GM18867 (cell line): Measurements from ENCODE around the gene LGALS4.
"Not testable (repeated sequence)": the region's sequence is repeated elsewhere in the genome, so short reads cannot be mapped to it uniquely, and the experiment has no call there.

Experiments
- ATAC-seq: cut with Tn5 transposase; IDR thresholded peaks from one replicate; pipeline ENCODE4 v1.9.1; 2021; ENCODE audit warnings: mild to moderate bottlenecking, moderate library complexity; ENCODE audit not compliant: unreplicated experiment

Gene LGALS4

DNA sequence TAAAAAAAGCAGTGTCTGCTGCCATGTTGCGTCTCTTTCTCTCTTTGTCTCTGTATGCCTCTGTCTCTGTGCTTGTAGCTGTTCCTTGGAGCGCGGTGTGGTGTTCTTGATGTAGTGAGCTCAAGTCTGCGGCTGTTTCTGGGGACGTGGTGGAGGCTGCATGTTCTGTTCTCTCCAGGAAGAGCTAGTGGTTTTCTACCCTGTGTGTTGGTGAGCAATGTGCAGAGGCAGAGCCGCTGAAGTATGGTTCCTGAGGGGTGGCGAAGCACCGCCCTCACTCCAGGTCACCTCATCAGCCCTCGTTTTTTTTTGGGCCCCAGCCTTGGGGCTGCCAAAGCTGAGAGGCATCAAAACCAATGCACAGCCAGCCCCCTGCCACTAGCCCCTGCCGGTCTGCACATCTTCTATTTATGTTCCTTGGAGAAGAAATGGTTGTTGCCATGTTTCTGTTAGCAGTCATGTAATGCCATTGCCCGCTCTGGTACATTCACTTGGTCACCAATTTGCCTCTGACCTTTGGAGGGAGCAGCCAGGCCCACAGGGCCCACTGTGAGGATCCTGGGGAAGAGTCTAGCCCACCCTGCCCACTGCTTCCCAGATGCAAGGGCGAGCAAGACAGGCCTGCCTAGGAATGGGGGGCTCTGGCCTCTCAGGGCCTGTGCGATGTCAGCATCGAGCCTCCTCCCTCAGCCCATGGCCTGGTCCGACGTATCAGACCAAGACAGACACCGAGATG lies 29.9 kb upstream of the LGALS4 start:
- no peak for ATAC-seq

DNA sequence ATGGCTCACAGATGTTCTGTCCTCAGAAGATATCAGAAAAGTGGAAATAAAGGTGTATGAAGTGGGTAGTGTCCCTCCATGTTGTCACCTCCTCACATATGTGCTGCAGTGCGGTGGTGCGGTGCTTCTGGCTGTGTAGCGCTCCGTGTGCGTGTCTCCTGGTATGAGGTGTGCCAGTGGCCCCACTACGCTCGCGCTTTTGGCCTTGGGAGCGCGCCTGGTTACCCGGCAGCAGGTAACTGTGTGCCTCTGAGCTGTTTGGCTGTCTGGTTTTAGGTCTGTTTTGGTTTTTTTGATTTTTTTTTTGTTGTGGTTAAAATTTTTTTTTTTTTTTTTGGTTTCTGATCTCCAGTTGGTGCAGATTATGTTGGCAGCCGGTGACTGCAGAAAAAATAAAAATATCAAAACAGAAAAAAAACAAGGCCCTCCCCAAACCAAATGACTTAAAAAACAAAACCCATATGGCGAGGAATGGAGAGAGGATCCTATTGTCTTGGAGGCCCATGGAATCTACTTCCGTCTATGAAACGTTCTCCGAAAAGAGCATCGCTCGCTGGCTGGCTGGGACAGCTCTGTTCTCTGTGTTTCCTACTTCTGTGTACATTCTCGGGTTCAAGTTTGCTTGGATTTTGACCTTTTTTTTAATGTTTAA lies 29.2 kb upstream of the LGALS4 start:
- no peak for ATAC-seq

DNA sequence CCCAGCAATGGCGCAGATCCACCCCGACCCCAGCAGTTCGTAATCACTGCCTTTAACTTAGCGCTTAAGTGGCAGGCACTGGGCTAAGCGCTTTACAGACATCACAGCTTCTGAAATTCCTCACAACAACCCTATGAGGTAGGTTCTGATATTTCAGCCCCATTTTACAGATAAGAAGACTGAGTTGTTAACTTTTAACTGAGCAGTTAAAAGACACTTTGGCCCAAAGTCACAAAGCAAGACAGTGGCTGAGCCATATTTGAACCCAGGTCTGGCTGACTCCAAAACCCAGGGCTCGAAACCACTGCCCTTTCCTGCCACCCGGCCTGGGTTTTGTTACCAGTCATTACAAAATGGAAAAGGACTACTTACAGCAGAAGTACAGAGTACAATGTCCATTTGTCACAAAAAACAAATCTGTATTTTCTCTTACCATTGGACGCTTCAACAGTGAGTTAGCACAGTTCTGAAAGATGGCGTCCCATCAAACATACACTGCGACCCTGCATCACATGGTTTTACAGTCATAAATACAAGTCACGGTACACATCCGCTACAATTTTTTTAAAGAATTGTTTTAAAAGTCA lies 28.5 kb upstream of the LGALS4 start:
- ATAC-seq: no peak

DNA sequence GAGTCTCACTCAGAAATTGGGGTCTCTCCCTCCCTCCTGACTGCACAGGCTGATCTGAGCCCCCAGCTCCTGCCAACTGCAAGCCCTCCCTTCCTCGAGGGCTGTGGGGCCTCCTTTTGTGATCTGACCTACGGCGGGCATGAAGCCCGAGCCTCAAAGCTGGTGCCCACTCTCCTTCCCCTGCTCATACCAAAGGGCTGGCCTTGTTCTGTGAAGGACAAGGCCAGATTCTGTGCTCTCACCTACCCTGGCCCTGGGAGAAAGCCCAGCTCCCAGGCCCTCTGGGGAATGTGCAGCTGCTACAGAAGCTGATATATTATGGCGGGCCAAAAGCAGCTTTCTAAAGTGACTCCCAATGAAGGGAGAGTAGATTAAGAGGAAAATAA lies 27.8 kb upstream of the LGALS4 start:
- no peak for ATAC-seq

DNA sequence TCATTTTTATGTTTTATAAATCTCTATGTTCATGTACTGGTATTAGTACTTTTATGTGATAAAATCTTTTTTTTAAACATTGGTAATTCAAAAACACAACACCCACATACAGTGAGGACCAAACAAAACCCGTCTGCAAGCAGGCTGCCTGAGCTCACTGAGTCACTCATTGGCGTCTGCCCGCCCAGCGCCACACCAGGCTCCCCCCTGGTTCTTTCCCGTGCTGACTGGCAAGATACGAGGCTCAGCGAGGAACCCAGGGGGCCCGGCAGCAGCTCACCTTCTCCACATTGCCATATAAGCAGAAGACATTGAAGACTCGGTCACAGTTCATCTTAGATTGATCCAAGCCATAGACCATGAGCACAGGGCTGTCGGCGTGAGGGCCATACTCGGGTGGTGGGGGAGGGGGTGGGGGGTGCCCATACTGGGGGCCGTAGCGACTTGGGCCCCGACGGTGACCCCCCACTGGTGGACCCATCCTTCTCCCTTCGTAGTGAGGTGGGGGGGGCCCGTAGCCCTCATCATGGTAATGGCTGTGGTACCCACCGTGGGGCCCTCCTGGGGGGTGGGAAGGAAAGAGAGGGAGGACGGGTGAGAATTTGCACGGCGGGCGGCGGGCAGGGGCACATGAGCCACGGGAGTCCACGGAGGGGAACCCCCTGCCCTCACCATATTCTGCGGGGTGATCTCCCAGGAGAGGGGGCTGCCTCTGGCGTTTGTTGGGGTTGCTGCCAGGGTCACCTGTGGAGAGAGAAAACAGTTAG lies 27.3 kb upstream of the LGALS4 start:
- no peak for ATAC-seq

DNA sequence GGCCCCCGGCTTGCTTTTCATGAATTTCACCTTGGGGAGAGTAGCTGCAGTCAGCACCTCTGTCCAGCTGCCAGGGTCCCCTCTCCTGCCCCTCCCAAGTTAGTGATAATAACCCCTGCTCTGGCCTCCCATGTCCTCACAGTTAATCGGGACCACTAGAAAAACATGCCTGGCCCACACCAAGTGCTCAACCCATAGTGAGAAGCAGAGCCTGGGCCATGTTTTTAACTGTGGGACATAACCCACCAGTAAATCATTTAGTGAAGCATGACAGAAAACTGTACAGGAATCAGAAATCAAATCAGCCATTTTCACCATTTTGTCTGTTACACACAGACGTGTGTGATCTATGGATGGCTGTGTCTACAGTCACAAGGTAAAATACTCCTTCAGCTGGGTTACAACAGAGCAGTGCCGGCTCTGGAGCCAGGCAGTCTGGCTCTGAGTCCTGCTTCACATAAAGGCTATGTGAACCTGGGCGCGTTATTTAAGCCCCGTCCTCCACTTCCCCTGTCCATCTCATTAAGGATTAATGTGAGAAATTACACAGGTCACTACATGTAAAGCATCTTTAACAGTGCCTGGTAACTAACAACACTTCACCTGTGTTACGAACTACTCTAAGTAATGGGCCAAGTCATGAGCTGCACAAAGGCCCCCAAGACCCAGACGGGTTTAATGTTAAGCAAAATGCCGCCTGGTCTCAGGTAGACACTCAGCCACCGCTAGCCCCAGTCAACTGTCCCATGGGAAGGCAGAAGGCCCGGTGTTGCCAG lies 26.4 kb upstream of the LGALS4 start:
- ATAC-seq: no peak

DNA sequence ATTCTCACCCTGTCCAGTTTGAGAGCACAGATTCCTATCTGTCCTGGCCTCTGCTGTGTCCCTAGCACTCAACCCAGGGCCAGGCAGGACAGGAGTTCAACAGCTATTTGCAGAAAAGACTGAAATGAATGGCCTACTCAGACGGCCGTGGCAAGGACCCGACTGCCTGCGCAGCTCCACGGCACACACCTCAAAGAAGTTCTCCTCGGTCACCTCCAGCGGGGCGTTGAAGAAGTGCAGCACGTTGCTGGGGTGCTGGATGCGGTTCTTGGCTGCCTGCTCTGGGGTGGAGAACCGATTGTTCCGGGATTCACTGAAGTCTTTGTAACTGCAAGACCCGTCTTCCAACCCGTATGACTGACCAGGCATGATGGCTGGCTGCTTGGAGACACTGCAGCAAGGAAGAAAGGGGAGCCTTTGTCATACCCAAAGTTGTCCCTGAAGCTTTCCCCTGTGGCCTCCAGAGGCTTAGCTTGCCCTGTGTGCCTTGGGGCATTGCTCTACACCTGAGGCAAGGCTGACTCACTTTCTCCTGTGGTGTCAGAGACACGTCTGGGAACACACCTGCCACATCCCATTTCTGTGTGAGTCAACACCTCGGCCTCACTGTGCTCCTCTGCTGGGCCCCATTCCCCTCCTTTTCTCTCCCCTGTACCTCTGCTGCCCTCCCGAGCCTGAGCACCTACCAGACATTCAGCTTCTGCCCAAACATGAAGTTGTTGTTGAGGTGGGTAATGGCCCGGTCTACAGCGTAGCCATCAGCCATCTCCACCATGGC lies 25.7 kb upstream of the LGALS4 start:
- ATAC-seq: no peak

DNA sequence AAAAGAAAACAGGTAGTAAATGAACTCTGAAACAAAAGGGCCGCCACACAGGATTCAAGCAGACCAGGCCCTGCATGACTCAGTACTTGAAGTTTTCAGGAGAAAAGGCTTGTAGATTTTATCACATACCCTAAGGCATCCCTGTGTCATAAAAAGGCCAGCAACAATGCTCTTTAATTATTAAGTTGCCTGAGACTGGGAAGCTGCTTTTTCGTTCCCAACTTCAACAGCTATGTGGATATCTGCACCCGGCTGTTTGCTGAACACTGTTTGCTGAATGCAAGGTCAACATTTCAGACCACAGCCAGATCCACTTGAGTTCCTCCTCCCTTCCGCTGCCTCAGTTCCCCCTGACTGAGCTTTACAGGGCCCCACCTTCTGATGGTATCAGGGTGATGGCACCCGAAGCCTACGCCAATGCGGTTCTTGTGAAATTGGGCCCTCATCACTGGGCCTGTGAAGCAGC lies 24.9 kb upstream of the LGALS4 start:
- ATAC-seq: no peak

DNA sequence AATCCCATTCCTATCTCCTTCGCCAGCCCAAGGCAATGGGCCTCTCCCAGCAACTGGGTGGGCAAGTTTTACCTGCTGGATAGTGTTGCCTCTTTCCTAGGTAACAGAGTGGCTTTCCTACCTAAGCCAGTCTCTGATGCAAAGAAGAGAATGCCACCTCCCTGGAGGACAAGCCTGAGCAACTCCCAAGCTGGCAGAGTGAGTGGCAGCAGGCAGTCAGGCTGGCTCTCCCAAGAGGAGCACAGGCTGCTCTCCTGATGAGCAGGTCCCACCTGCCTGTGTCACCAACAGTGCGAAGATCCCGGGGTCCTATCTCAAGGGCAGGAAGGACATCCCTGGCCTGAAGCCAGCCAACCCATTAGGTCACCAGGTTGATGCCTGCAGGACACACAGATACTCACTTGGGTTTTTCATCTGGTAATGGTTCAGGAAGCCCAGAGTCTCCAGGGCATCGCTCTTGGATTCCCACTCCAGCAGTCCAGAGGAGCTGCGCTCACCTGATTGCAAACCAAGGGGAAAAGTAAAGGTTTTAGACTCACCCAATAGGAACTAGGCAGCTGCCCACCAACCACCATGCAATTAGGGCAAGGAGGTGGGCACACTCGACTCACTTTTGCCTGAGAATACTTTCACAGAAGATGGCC lies 24.4 kb upstream of the LGALS4 start:
- ATAC-seq: no peak

DNA sequence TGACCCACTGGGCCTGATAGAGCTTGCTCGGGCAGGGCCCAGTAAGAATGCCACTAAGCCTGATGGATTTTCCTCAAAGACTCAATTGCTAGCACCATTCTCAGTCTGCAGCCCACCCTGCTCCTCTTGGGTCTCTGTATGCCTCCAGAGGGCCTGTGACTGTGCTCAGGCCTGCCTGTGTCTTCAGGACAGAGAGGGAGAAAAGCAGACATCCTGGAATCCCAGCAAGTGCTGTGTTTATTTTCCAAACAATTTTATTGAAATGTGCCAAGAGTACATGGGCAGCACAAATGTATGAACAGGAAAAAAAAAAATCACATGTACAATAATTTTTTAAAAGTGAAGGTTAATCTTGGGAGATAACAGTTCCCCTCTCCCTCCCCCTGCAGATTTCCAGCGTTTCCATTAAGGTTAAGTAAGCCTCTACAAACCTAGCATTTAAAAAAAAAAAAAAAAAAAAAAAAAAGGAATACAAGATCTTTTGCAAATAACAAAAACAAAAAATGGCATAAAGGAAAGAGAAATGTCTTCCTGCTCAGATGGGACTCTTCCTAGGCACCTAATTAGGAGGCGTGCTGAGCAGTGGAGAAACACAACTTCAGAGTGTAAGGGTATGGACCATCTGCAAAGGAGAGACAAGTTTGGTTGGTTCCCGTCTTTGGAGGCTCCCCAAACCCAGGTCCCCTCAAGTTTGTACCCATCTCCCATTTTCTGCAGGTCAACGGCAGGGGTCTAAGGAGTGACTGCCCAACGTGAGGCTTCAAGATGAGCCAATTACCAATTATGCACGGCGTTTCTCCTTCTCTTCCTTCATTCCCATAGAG lies 23.6 kb upstream of the LGALS4 start:
- ATAC-seq: no peak

DNA sequence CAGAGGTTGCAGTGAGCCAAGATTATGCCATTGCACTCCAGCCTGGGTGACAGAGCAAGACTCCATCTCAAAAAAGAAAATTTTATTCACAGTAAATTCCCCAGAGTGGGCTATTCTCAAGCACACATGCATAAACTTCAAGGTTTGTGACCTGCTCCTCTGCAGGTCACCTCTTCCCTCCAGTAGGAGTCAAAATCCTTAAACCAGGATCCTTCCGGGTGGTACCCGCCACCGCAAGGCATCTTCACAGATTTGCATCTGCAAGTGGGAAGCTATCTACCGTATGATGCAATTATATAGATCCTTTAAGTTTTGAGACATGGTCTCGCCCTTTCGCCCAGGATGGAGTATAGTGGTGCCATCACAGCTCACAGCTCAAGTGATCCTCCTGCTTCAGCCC lies 21.8 kb upstream of the LGALS4 start:
- ATAC-seq: no peak

DNA sequence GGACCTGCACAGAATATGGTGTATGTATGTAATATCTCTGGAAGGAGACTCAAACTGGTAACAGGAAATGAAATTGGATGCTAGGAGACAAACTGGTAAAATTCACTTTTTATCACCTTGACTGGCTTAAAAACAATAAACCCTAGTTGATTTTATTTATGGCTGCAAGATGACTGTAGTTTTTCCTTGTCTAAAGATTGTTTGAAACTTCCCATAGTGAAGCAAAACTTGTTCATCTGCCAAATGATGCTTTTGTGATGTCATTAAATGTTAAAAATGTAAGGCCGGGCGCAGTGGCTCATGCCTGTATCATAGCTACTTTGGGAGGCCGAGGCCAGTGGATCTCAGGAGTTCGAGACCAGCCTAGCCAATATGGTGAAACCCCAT lies 21.4 kb upstream of the LGALS4 start:
- ATAC-seq: no peak

DNA sequence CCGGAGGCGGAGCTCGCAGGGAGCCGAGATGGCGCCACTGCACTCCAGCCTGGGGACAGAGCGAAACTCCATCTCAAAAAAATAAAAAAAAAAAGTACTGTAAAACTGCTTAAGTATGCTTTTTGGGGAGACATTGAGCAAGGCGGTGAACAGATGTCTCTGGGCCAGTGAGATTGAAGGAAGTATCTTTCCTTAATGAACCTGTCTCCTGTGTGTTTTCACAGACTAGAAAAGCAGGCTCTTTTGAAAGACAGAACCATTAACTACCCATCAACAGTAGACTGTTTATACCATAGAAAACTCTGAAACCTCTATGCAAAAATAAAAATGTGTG lies 20.3 kb upstream of the LGALS4 start:
- no peak for ATAC-seq

DNA sequence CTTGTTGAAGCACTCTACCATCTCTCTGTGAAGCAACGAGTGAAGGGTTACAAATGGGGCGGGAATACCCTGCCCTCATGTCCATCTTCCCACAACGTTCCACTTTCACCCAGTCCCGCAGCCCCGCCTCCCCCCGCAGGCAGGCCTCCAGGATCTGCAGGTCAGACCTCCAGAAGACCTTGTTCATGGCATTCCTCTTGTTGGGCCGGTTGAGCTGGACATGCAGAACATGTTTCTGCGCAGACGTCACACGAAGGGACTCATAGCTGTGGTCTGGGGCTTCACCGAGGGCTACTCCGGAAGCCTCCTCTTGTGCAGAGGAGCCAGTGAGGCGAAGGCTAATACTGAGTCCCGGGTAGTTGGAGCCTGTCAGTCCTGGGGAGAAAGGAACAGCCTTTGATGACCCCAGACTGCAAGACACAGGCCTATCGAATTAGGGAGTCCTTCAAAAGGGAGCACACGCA lies 18.4 kb upstream of the LGALS4 start:
- peak; percentile 22 for ATAC-seq

DNA sequence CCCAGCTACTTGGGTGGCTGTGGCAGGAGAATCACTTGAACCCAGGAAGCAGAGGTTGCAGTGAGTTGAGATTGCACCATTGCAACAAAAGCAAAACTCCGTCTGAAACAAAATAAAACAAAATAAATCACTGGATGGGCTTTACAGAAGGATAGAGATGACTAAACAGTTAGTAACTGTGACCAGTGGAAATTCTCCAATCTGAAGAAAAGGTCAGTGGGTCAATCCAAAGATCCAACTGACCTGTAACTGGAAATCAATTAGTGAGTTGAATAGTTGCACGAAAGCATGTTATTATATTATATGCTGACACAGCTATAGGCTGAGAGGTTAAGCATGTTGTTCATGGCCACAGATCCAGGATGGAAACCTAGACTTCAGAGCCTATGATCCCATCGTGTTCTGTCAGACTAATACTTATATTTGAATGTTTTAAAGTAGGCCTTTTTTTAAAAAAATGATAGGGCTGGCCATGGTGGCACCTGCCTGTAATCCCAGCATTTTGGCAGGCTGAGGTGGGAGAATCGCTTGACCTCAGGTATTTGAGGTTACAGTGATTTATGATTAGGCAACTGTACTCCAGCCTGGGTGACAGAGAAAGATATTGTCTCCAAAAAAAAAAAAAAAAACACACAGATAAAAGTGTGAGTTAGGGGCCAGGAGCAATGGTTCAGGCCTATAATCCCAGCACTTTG lies 17.4 kb upstream of the LGALS4 start:
- no peak for ATAC-seq

DNA sequence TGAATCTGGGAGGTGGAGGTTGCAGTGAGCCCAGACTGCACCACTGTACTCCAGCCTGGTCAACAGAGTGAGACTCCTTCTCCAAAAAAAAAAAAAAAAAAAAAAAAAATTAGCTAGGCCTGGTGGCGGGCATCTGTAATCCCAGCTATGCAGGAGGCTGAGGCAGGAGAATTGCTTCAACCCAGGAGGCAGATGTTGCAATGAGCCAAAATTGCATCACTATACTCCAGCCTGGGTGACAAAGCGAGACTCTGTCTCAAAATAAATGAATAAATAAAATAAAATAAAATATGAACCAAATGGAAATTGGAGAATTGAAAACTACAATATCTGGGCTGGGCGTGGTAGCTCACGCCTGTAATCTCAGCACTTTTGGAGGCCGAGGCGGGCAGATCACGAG lies 16.5 kb upstream of the LGALS4 start:
- ATAC-seq: not testable (repeated sequence)

DNA sequence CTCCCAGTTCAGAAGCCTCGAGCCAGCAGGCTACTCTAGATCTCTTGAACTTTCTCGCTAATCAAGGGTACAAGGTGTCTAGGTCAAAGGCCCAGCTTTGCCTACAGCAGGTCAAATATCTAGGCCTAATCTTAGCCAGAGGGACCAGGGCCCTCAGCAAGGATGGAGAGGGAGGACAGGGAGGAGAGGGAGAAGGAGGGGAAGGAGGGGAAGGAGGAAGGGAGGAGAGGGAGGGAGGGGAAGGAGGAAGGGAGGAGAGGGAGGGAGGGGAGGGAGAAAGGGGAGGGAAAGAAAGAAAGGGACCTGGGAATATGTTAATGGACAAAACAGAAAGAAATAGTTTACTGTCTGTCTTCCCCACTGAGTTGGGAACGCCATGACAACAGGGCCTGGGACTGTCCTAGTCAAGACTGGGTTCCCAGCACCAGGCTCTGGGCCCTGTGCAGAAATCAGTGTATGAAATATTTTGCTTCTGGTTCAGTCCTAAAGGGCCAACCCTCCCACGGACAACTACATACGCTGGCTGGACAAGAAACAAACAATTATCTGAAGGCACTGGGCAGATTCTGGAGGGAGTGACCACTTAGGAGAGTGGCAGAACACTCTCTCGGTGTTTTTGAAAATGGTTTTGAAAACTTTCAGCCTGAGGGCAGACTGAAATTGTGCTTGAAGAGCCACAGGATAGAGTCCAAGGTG lies 14.3 kb upstream of the LGALS4 start:
- no peak for ATAC-seq

DNA sequence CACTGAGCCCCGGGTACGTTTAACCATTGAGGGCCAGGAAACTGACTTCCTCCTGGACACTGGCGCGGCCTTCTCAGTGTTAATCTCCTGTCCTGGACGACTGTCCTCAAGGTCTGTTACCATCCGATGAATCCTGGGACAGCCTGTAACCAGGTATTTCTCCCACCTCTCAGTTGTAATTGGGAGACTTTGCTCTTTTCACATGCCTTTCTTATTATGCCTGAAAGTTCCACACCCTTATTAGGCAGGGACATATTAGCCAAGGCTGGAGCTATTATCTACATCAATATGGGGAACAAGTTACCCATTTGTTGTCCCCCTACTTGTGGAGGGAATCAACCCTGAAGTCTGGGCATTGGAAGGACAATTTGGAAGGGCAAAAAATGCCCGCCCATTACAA lies 13.2 kb upstream of the LGALS4 start:
- ATAC-seq: not testable (repeated sequence)
